GM21390 (cell line): ENCODE measurements around the gene APBA2.
A peak's percentile ranks its signal among the peaks of the same experiment; 100 is the strongest.

Experiments used
- ATAC-seq: cut with Tn5 transposase; IDR thresholded peaks from one replicate; pipeline ENCODE4 v1.9.1; 2021; ENCODE audit not compliant: unreplicated experiment

The APBA2 gene

DNA sequence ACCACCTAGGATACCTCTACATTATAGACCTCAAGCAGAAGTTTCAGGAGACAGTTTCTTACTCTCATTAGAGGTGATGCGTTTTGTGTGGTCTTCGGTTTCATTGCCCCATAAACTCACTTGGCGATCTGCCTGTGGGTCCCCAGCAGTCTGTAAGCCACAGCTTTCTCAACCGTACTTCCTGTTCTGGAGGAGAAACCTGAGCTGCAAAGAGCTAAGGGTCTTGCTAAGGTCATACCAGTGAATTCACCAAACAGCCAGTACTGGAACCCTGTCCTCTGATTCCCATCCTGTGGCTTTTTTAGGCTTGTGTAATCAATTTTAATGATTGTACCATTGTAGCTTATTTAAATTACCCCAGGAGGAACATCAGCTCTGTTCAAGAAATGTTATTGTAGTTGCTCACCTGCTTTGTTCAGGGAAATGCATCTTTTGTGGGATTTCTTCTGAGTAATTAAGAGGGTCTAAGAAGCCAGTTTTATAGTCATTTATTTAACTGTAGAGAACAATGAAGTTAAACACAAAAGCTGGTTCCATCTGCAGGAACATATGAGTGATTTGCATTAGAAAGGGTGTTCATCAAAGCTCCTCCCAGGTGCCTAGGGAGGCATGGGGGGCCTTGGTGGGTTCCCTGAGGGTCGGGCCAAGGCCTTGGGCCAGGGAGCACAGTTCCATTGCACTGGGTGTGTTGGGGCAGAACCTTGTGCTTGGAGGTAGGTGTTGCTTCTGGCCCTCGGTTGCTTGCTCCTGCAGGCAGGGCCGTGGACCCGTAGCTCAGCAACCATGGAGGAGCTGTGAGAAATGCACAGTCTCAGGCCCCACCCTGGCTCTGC is 69.6 kb downstream of the APBA2 start:
- peak; percentile 80 for ATAC-seq

DNA sequence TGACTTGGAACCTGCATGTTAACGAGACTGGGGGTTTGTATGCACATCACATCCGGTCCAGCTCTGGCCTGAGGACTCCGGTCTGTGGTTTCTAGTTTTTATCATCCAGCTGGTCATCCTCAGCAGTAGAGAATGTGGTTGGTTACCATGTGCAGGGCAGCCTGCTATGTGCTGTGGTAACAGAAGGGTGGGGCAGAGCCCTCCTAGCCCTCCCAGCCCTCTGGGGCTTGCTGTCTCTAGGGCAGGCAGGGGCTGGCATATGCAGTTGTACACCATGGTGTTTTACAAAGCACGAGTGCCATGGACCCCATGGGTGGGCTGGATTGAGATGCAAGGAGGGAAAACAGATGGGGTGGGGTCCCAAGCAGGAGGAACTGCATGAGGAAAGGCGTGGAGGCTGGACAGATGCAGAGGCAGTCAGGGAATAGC is 70.2 kb downstream of the APBA2 start:
- no peak for ATAC-seq

DNA sequence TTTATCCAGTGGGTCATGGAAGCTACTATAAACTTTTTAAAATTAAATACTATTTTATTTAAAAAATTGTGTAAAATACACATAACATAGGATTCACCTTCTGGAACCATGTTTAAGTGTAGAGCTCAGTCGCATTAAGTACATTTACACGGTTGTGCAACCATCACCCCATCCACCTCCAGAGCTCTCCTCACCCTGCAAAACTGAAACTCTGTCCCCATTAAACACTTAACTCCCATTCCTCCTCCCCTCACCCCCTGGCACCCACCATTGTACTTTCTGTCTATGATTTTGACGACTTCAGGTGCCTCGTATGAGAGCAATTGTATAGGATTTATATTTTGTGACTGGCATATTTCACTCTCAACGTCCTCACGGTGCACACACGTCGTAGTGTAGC is 70.7 kb downstream of the APBA2 start:
- ATAC-seq = no peak

DNA sequence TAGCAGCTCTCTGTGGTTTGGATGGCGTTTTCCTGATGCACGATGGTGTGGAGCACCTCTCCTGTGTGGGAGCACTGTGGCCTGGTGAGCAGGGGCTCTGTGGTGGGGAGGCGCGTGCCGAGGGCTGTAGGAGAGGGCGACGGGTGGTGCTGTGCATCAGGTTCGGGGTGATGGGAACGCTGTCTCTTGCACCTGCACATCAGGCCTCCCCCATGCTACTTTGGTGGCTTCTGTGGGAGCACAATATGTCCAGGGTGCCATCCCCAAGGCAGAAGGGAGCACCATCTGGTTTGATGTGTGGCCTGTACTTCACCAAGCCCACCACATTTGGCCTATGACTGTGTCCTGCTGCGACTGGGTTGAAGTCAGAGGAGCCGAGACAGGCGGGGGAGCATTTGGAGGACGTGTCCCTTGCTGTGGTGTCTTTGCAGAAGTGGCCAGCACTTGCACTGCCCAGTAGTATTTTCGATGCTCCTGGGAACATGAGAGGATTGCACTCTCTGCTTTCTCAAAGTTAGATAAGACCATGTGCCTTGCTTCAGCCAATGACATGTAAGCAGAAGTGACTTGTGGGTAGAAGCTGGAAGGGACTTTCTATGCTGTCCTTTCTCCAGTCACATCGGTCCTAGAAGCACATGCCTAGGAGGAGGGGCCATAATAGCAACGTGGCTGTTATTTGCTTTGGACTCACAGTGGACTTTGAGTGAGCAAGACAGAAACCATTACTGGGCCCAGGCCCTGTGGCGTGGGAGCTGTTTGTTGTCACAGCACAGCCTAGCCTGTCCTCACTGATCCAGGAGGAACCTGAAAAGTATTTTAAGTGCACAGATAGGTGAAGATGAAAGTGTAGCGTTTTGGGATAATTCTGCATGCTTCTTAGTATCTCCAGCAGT is 72.1 kb downstream of the APBA2 start:
- ATAC-seq = no peak

DNA sequence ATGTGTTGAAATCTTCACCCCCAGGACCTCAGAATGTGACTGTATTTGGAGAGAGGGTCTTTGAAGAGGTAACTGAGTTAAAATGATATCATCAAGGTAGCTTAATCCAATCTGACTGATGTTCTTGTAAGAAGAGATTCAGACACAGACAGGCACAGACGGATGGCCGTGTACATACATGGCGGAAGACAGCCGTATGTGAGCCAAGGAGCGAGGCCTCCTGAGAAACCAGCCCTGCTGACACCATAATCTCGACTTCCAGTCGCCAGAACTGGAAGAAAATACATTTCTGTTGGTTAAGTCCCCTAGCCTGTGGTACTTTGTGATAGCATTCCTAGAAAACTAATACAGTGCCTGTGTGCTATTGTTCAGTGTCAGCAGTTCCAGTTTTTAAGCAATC is 73.6 kb downstream of the APBA2 start:
- no peak for ATAC-seq

DNA sequence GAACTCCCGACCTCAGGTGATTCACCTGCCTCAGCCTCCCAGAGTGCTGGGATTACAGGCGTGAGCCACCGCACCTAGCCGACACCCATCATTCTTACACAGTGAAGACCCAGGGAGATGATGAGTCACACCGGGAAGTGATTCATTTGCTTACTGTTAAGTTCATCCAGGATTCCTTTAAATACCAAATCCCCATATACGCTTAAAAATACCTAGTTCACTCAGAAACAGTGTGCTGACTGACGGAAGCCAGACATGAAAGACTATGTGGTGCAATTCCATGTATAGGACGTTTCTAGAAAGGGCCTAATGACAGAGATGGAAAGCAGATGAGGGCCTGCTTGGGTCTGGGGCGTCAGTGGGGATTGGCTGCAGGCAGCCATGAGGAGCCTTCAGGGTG is 75.2 kb downstream of the APBA2 start:
- ATAC-seq = no peak

DNA sequence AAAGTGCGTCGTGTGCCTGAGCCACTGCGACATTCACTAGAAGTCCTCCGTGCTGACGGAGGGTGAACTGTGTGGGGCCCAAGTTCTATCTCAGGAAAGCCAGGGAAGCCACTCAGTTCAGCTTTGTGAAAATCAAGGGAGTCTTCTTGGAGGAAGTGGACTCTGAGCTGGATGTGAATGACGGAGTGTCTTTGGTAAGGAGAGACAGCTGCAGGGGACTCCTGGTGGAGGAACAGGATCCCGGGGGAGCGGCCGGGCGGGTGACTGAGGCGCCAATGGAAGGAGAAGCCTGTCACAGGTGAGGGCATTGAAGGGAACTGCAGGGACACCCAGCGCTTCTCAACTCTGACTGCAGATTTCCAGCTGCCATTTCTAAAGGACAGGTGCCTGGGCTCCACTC is 75.6 kb downstream of the APBA2 start:
- no peak for ATAC-seq

DNA sequence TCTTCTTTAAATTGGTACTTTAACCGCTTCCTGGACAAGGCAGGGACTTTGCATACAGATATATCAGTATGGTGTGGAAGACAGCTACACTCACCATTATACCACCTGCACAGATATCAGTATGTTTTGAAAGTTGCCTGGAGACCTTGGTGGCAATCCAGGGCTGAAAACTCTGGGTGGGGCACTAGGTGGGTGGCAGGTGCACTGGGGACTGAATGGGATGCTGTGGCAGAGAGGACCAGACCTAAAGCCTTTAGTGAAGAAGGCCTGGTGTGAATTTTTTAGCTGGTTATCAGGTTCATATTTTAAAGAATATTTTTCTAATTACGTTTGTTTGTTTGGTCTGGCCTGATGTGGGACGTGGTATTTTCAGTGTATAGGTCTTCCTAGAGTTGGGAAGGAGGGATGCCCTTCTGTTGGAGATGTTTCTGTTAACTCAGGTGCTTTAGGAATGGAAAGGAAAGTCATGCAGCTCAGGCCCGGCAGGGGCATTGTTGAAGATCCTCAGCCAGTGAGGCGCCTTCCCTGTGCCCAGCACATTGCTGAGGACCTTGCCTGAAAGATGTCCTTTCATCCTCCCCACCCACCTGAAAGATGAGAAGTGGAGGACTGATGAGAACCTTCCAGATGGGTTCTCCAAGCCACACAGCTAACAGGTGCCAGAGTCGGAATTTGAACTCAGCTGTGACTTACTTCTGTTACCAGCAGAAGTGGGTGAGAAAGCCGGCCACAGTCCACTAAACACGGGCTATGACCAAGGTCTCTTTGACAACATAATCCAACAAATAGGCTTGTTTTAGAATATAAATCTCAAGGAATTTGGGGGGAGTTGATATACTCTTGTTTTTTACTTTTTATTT is 77.3 kb downstream of the APBA2 start:
- no peak for ATAC-seq

DNA sequence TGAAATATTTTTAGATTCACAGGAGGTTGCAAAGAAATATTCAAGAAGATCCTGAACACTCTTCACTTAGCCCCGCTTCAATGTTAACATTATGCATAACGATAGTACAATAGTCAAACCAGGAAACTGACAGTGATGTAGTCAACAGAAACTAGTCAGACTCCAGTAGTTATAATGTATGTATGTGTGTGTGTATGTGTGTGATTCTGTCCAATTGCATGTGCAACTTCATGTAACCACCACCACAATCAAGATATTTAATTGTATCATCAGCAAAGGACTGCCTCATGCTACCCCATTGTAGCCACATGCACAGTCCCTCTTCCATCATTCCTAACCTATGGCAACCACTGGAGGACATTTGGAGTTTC is 77.9 kb downstream of the APBA2 start:
- no peak for ATAC-seq

DNA sequence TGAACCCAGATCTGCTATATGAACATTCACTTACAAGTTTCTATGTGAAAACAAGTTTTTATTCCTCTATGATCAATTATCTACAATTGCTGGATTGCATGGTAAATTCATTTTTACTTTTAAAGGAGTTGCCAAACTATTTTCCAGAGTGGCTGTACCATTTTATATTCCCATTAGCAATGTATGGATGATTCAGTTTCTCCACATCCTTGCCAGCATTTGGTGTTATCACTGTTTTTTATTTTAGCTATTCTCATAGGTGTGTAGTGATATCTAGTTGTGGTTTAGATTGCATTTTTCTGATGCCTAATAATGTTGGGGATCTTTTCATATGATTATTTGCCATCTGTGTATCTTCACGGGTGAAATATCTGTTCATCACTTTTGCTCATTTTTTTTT is 78.3 kb downstream of the APBA2 start:
- ATAC-seq = no peak

DNA sequence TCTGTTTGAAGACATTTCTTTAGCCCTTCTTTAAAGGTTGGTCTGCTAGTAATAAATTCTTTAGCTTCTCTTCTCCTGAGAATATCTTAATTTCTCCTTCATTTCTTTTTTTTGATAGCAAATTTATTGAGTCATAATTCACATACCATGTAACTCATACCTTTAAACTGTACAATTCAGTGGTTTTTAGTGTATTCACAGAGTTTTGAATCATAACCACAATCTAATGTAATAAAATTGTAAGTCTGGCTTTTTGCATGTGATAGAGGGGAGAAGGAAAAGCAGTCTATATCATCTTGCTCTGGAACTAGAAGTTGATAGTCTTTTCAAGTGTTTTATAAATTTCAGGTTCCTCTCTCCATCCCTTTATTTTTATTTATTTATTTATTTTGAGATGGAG is 81.3 kb downstream of the APBA2 start:
- ATAC-seq = no peak

DNA sequence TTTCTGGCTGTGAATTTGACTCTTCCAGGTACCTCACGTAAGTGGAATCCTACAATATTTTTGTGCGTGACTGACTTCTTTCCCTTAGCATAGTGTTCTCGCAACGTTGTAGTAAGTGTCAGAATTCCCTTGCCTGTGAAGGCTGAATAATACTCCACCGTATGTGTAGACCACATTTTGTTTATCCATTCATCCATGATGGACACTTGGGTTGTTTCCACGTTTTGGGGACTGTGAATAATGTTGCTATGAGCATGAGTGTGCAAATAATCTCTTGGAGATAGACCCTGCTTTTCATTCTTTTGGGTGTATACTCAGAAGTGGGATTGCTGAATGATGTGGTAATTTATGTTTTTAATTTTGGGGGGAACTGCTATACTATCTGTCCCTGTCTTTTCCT is 82.2 kb downstream of the APBA2 start:
- no peak for ATAC-seq

DNA sequence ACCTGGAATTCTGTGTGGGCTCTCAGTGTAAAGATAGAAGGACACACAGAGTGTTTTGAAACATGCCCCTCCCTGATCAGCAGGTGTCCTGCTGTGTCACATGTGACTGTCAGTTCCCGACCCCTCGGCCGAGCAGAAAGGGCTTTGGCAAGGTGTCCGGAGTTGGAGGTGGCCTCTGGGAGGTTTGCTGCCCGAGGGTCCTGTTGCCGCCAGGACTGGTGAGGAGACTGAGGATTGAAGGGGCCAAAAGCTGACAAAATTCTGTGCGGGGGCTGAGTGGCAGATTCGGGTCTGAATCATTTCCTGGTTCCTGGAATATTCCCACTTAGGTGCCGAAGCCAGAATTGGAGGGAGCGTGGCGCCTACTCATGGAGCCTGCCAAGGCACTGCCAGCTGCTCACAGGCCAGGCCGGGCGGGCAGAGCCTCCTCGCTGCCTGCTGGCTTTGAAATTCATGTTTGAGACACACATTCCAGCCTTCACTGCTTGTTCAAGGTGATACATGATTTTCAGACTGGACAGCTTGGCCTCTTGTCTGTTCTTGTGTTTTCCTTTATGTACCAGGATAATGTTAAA is 83.8 kb downstream of the APBA2 start:
- no peak for ATAC-seq

DNA sequence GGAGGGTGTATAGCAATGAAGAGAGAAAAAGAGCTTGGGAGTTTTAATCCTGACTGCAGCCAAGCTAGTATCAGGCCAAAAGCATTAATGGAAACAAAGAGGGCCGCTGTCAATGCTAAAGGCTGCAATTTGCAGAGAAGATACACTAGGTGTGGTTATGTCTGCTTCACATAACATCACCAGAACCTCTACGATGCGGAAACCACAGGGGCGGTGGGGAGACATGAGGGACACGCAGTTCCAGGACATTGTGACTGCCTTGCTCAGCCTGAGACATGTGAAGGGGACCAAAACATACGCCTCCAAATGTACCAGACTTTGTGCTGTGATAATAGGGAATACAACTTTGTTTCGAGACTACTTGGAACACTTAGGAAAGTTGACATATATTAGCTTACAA is 88.4 kb downstream of the APBA2 start:
- no peak for ATAC-seq

DNA sequence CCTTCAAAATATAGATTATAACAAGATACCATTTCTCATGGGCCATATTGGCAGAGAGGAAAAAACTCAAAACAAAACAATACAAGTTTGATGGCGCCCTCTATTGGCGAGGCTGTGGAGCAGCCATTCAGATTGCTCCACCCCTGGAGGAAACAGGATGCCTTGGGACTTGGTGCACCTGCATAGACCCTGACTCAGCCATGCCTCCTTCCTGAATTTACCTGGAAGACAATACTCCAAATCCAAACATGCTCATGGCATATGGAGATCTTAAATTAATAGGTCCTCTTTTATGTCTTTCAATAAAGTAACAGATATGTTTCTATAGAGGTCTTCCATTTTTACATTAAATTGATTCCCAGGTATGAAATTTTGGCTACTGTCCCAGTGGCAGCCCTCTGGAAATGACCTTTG is 90.0 kb downstream of the APBA2 start:
- ATAC-seq = no peak

DNA sequence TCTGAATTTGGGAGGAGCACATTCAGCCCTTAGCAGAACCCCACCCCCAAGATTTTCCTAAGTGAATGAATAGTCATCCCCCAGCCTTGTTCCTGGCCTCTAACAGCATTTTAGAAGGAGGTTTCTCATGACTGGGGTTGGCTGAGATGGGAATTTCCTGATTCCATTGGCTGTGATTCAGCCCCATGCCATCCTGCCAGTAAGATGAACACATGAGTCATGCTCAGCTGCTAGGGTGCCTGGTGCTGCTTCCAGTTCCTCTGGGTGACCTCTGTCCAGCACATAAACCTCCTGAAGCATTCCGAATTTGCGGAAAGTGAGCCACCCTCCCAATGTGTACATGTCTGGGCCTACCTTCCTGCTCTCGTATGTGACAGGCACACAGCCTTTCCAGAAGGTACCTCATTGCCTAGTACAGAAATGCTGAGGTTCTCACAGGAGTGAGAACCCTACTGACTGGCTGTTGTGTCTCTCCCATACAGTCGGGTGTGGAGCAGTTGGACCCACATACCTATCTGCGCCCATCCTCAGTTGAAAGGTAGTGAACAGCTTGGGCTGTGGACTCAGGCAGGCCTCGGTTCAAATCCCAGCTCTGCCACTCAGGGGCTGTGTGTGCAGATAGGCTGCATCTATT is 91.7 kb downstream of the APBA2 start:
- ATAC-seq = no peak

DNA sequence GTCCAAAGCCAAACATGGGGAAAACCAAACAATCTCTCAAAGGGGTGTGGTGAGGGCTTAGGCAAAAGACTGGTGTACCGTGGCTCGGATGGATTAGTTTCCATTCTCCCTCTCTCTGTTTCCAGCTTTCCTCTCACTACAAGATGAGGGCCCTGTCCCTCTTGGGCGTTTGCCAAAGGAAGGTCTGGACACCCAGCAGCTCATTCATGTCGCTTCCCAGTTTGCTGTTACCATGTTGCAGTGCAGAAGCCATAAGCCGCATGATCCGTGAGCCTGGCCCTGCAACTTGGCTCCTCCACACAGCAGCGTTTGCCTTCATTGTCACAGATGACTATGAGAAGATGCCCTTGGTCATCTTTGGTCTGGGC is 92.2 kb downstream of the APBA2 start:
- ATAC-seq = no peak

DNA sequence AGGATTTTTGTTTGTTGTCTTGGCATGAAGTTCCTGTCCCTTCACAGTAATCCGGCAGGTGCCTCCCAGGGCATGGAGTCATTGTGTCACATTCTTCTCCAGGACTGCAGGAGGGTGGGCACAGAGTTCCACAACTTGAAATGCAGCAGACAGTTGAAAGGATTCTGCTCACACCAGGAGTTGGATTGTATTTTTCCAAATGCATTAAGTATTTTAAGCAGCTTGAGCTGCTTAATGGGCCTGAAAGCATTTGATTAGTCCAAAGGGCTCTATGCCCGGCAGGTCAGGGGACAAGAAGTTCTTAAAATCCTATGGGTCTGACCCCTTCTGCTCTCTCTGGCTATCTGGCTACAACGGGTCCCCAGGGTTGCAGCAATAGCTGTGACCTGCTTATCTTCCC is 92.9 kb downstream of the APBA2 start:
- ATAC-seq = no peak

DNA sequence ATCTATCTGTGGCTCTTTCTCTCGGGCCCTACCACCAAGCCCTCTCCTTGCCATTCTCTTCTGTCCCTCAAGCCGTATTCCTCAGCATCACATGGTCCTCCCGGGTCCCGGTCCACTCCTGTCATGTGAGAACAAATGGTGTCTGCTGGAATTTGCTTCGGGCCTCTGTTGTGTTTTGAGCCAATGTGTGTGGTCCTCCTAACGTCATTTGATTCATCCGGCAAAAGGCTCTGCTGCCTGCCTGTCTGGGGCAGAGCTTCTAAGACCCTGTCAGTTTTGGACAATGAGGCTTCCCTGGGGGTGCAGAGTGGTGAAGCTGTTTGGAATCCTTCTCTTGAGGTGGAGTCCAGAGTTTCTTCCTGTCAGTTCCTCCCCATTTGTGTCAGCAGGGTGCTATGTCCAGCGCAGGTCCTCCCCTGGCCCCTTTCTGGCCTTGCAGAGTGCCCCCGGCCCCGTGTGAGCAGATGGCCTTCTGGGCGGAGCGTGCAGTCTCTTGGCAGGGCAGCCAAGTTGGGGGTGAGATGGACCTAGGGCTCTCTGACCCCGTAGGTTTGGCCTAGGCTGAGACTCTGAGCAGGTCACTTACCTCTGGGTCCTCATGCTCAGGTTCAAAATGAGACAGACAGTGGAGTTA is 93.6 kb downstream of the APBA2 start:
- no peak for ATAC-seq

DNA sequence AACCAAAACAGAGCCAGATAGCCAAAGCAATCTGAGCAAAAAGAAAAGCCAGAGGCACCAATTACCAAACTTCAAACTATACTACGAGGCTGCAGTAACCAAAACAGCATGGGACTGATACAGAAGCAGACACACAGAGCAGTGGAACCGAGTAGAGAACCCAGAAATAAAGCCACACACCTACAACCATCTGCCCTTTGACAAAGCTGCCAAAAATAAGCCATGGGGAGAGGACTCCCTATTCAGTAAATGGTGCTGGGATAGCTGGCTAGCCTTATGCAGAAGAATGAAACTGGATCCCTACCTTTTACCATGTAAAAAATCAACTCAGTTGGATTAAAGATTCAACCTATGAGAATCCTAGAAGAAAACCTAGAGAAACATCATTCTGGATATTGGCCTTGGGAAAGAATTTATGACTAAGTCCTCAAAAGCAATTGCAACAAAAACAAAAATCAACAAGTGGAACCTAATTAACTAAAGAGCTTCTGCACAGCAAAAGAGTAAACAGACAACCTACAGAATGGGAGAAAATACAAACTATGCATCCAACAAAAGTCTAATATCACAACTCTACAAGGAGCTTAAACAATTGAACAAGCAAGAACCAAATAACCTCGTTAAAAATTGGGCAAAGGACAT is 95.1 kb downstream of the APBA2 start:
- ATAC-seq = no peak
